ENCODE data around the gene HHIPL2.

DNA sequence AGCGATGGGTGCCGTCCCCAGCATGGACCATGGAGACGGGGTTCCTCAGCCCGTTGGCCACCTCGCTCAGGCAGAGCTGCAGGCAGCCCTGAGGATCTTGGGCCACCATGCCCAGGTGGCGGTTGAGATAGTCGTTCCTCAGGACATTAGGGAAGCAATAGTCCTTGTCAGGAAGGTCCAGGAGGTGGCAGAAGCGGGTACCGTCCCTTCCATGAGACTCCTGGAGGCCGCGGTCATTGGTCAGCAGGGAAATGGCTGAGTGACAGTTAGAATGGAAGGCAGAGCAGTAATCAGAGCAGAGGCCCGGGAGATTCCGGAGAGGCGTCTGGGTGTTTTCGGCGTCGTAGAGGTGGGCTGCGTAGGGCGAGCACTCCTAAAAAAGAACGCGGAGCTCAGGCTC is 4.1 kb downstream of the HHIPL2 start:
- TF ChIP-seq EP300 (IDR thresholded peaks at IDR 0.05; ENCODE audit: borderline replicate concordance) (no peak), YY1 (IDR thresholded peaks at IDR 0.05; ENCODE audit: low read depth) (no peak), TAF1 (IDR thresholded peaks at IDR 0.05; ENCODE audit: low read depth) (no peak), CEBPB (IDR thresholded peaks at IDR 0.05) (no peak), TCF12 (IDR thresholded peaks at IDR 0.05; ENCODE audit: low read depth) (no peak), MAX (IDR thresholded peaks at IDR 0.05) (no peak), ZBTB7A (IDR thresholded peaks at IDR 0.05; ENCODE audit: low read depth) (no peak), EGR1 (IDR thresholded peaks at IDR 0.05) (no peak), RAD21 (IDR thresholded peaks at IDR 0.05; ENCODE audit: low read depth) (no peak), FOXM1 (IDR thresholded peaks at IDR 0.05; ENCODE audit: borderline replicate concordance, low read depth) (no peak)
- TF ChIP-seq, protein P1, sequence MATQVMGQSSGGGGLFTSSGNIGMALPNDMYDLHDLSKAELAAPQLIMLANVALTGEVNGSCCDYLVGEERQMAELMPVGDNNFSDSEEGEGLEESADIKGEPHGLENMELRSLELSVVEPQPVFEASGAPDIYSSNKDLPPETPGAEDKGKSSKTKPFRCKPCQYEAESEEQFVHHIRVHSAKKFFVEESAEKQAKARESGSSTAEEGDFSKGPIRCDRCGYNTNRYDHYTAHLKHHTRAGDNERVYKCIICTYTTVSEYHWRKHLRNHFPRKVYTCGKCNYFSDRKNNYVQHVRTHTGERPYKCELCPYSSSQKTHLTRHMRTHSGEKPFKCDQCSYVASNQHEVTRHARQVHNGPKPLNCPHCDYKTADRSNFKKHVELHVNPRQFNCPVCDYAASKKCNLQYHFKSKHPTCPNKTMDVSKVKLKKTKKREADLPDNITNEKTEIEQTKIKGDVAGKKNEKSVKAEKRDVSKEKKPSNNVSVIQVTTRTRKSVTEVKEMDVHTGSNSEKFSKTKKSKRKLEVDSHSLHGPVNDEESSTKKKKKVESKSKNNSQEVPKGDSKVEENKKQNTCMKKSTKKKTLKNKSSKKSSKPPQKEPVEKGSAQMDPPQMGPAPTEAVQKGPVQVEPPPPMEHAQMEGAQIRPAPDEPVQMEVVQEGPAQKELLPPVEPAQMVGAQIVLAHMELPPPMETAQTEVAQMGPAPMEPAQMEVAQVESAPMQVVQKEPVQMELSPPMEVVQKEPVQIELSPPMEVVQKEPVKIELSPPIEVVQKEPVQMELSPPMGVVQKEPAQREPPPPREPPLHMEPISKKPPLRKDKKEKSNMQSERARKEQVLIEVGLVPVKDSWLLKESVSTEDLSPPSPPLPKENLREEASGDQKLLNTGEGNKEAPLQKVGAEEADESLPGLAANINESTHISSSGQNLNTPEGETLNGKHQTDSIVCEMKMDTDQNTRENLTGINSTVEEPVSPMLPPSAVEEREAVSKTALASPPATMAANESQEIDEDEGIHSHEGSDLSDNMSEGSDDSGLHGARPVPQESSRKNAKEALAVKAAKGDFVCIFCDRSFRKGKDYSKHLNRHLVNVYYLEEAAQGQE (IDR thresholded peaks at IDR 0.05; ENCODE audit: low read depth) = no peak
